HepG2 (cell line): ENCODE data around the gene DCC. TPM values are rescaled to one million over a fixed set of nuclear protein-coding genes. Genes with fewer than 3 reads are reported as not detected.

Source experiments
- ATAC-seq: fragments of 200-7000 bp; cut with Tn5 transposase; 3 replicates; pipeline ENCODE4 v1.9.1; 2020; ENCODE audit warnings: mild to moderate bottlenecking, moderate library complexity
- BruUV-seq: library from RNA; stranded (reverse); fragments of 400-500 nt; replicated peaks from 2 replicates; lab custom pipeline; 2021; lab: Mats Ljungman, UMichigan
- CTCF ChIA-PET: fragments of 300-600 bp; formaldehyde crosslinking; extraction: SDS; loops from one replicate; lab custom pipeline; 2021; ENCODE audit warnings: low total read pairs, inconsistent platforms, low intra/inter-chr PET ratio; lab: Yijun Ruan, JAX
- POLR2A ChIA-PET: fragments of 350-600 bp; sonication (Branson Sonifier 250); formaldehyde crosslinking; loops from one replicate; lab custom pipeline; 2020; ENCODE audit warnings: antibody characterized with exemption, inconsistent platforms; lab: Yijun Ruan, JAX
- DNase-seq: peaks from one replicate; pipeline ENCODE4 v3.0.0-alpha.2; 2015; ENCODE audit warnings: low spot score
- FAIRE-seq: peaks from 3 replicates; lab custom pipeline; 2011; peaks lifted over from hg19 to GRCh38; lab: Jason Lieb, UNC
- H2AFZ ChIP-seq: one replicate; pipeline ENCODE4 v1.6.1; 2011; ENCODE audit warnings: low read length, inconsistent platforms
- H3K27ac ChIP-seq: fragments of 300-600 bp; 3 replicates; pipeline ENCODE4 v1.8.0; 2011; ENCODE audit warnings: mixed run types, mild to moderate bottlenecking, mixed read lengths, low read length, inconsistent platforms; ENCODE audit not compliant: insufficient read depth; ENCODE audit errors: extremely low read length
- H3K27me3 ChIP-seq, 2 experiments: fragments of 200-600 bp in 1 of 2; 2 replicates in 1 of 2; 3 replicates in 1 of 2; pipeline versions ENCODE4 v1.6.0 to v1.8.0; 2011; ENCODE audit warnings: low read length in 2 of 2, mild to moderate bottlenecking in 2 of 2, moderate library complexity in 2 of 2, inconsistent platforms in 1 of 2; ENCODE audit not compliant: insufficient read depth in 2 of 2, control insufficient read depth in 1 of 2
- H3K36me3 ChIP-seq, 2 experiments: fragments of 200-600 bp in 1 of 2; replicated peaks in 1 of 2; 2 replicates in 1 of 2; 3 replicates in 1 of 2; pipeline versions ENCODE4 v1.5.1 to v1.8.0; 2011; ENCODE audit warnings: low read length in 2 of 2, inconsistent platforms in 1 of 2; ENCODE audit not compliant: insufficient read depth in 2 of 2, control insufficient read depth in 1 of 2
- H3K4me1 ChIP-seq: 2 replicates; pipeline ENCODE4 v1.5.1; 2012; ENCODE audit warnings: low read length, inconsistent platforms; ENCODE audit not compliant: insufficient read depth
- H3K4me2 ChIP-seq: 2 replicates; pipeline ENCODE4 v1.6.0; 2011; ENCODE audit warnings: low read depth, low read length, inconsistent platforms
- H3K4me3 ChIP-seq, 3 experiments: fragments of 200-600 bp in 1 of 3; sonication (generic), shearing (Covaris generic) in 1 of 3; replicated peaks in 1 of 3; 2 replicates each; pipeline ENCODE4 v1.5.1; 2011 to 2016; ENCODE audit warnings: low read length in 3 of 3, inconsistent platforms in 2 of 3, low read depth in 2 of 3, mild to moderate bottlenecking in 2 of 3, control low read depth in 1 of 3, mixed read lengths in 1 of 3; ENCODE audit not compliant: insufficient read depth in 1 of 3
- H3K79me2 ChIP-seq: one replicate; pipeline ENCODE4 v1.6.1; 2011; ENCODE audit warnings: low read length, inconsistent platforms; ENCODE audit not compliant: insufficient read depth
- H3K9ac ChIP-seq: 2 replicates; pipeline ENCODE4 v1.6.0; 2011; ENCODE audit warnings: mild to moderate bottlenecking, low read depth, low read length, inconsistent platforms; ENCODE audit not compliant: insufficient read depth
- H3K9me3 ChIP-seq: 2 replicates; pipeline ENCODE4 v1.5.1; 2012; ENCODE audit warnings: mild to moderate bottlenecking, low read length
- H4K20me1 ChIP-seq: 2 replicates; pipeline ENCODE4 v1.6.0; 2011; ENCODE audit warnings: inconsistent platforms, mild to moderate bottlenecking, low read length, moderate library complexity; ENCODE audit not compliant: insufficient read depth
- DNMT1 ChIP-seq: sonication (generic); formaldehyde crosslinking; IDR thresholded peaks from 2 replicates; pipeline ENCODE4 v1.5.1; 2020; ENCODE audit warnings: mild to moderate bottlenecking, missing genetic modification reagents
- ETS1 ChIP-seq: sonication (generic); formaldehyde crosslinking; IDR thresholded peaks from 2 replicates; pipeline ENCODE4 v1.4.0; 2020; ENCODE audit warnings: missing genetic modification reagents
- HINFP ChIP-seq: sonication (generic); formaldehyde crosslinking; IDR thresholded peaks from 2 replicates; pipeline ENCODE4 v1.4.0; 2020; ENCODE audit warnings: low read depth, mild to moderate bottlenecking, missing genetic modification reagents
- PRPF4 ChIP-seq: fragments of 200-400 bp; formaldehyde crosslinking; IDR thresholded peaks from 2 replicates; pipeline ENCODE4 v1.6.1; 2016; ENCODE audit warnings: low read length, low read depth; ENCODE audit not compliant: poor library complexity, severe bottlenecking
- TAF1 ChIP-seq: sonication (generic); formaldehyde crosslinking; IDR thresholded peaks from 2 replicates; pipeline ENCODE4 v1.4.0; 2020; ENCODE audit warnings: missing genetic modification reagents
- ZMAT5 ChIP-seq: sonication (generic); formaldehyde crosslinking; IDR thresholded peaks from 2 replicates; pipeline ENCODE4 v1.5.0; 2020; ENCODE audit warnings: mild to moderate bottlenecking, low read depth, missing genetic modification reagents, borderline replicate concordance
- ZNF3 ChIP-seq: IDR thresholded peaks from 2 replicates; pipeline ENCODE4 v1.7.0; 2017; ENCODE audit warnings: inconsistent platforms
- ZNF460 ChIP-seq: sonication (generic); formaldehyde crosslinking; IDR thresholded peaks from 2 replicates; pipeline ENCODE4 v1.5.1; 2020; ENCODE audit warnings: missing genetic modification reagents, mild to moderate bottlenecking, borderline replicate concordance
- ZNF547 ChIP-seq: sonication (generic); formaldehyde crosslinking; IDR thresholded peaks from 2 replicates; pipeline ENCODE4 v1.5.1; 2020; ENCODE audit warnings: mild to moderate bottlenecking, missing genetic modification reagents
- ZNF614 ChIP-seq: IDR thresholded peaks from 2 replicates; pipeline ENCODE4 v1.6.1; 2018; ENCODE audit warnings: missing biosample characterization, missing genetic modification reagents, inconsistent platforms, borderline replicate concordance
- WGBS: methylation state at CpG from one replicate; pipeline ENCODE4 v1.1.6; 2017; ENCODE audit warnings: low lambda C conversion rate; 5-methylcytosine and 5-hydroxymethylcytosine counted together
- in situ Hi-C: cut with HindIII; loops from 2 replicates; pipeline ENCODE4 v1.10.0; 2017; ENCODE audit warnings: low pct_unique_long_range_greater_than_20kb; ENCODE audit not compliant: extremely low pct_ligation_motif_present
- intact Hi-C: fragments of 100-400 bp; cut with micrococcal nuclease; formaldehyde crosslinking; loops from one replicate; pipeline ENCODE4 v1.10.0; 2022; ENCODE audit not compliant: unreplicated experiment
- polyA plus RNA-seq, 8 experiments: library from polyadenylated mRNA; depleted of rRNA in 3 of 8; stranded (reverse) in 7 of 8; unstranded in 1 of 8; fragments of >200 nt; fragmentation: Illumina TruSeq in 4 of 8; extraction: Trizol in 4 of 8; gene quantifications; 2 replicates each; pipeline versions ENCODE4 v1.2.1 to v1.2.3, GENCODE V29; 2011 to 2016; ENCODE audit warnings: low read depth in 4 of 8, missing spikeins in 1 of 8, mixed read lengths in 1 of 8; ENCODE audit not compliant: insufficient read depth in 1 of 8
- total RNA-seq, 5 experiments: library from RNA; depleted of rRNA; stranded (reverse); fragments of >200 nt; fragmentation: Illumina TruSeq; extraction: Trizol; gene quantifications; 2 replicates each; pipeline ENCODE4 v1.2.3, GENCODE V29; 2016; ENCODE audit warnings: low read depth in 1 of 5
- TF ChIP-seq, protein P1 (sequence below): sonication (generic); formaldehyde crosslinking; IDR thresholded peaks from 2 replicates; pipeline ENCODE4 v1.4.0; 2020; ENCODE audit warnings: mild to moderate bottlenecking, missing genetic modification reagents
- TF ChIP-seq, protein P2 (sequence below): sonication (generic); formaldehyde crosslinking; IDR thresholded peaks from 2 replicates; pipeline ENCODE4 v1.4.0; 2020; ENCODE audit warnings: mild to moderate bottlenecking, missing genetic modification reagents, borderline replicate concordance

The DCC gene
- total and polyA plus RNA-seq, 2 of the 13 experiments (the other 11 are each of a cell fraction or from before 2014, with no cell fraction given) = not detected

- H3K79me2 ChIP-seq = no peaks in the 10 kb centered on the region
- H3K9me3 ChIP-seq = peaks cover 5% of the 10 kb centered on the region; the same call in 1 of the 2 replicates
- no peak overlapping the region for H2AFZ ChIP-seq
- H3K36me3 ChIP-seq = no peaks in the 10 kb centered on the region
- H3K4me1 ChIP-seq = no peaks in the 10 kb centered on the region
- H3K27me3 ChIP-seq = no peaks in the 10 kb centered on the region
- BruUV-seq = no TSS peak
- CTCF ChIA-PET = no interaction called here
- DNase-seq = no peak
- H3K27ac ChIP-seq = no peak overlapping the region
- TF ChIP-seq ZNF460 (CRISPR knock-in tag) (no peak), ETS1 (CRISPR knock-in tag) (no peak), TAF1 (CRISPR knock-in tag) (no peak), ZNF614 (CRISPR knock-in tag) (no peak), PRPF4 (no peak), ZNF547 (CRISPR knock-in tag) (no peak), ZNF3 (CRISPR knock-in tag) (no peak), ZMAT5 (CRISPR knock-in tag) (no peak), HINFP (no peak), DNMT1 (no peak)
- TF ChIP-seq, protein P1, sequence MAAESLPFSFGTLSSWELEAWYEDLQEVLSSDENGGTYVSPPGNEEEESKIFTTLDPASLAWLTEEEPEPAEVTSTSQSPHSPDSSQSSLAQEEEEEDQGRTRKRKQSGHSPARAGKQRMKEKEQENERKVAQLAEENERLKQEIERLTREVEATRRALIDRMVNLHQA (CRISPR knock-in tag) = no peak
- TF ChIP-seq, protein P2, sequence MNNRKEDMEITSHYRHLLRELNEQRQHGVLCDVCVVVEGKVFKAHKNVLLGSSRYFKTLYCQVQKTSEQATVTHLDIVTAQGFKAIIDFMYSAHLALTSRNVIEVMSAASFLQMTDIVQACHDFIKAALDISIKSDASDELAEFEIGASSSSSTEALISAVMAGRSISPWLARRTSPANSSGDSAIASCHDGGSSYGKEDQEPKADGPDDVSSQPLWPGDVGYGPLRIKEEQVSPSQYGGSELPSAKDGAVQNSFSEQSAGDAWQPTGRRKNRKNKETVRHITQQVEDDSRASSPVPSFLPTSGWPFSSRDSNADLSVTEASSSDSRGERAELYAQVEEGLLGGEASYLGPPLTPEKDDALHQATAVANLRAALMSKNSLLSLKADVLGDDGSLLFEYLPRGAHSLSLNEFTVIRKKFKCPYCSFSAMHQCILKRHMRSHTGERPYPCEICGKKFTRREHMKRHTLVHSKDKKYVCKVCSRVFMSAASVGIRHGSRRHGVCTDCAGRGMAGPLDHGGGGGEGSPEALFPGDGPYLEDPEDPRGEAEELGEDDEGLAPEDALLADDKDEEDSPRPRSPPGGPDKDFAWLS = no peak
- no peak overlapping the region for H3K4me3 ChIP-seq
- POLR2A ChIA-PET = no interaction called here
- in situ Hi-C loops (no loop called here), intact Hi-C loops (no loop called here)
- ATAC-seq = no peak
- no peaks in the 10 kb centered on the region for H4K20me1 ChIP-seq
- 1% methylated on average over 3 of the region's 3 CpGs for WGBS
- H3K4me2 ChIP-seq = no peak overlapping the region
- FAIRE-seq = no peak
- no peak overlapping the region for H3K9ac ChIP-seq
Measured at GRCh38 chr18:53225567-53226325, 885.7 kb downstream of the DCC start.
